Subcutaneous adipose tissue (tissue), 4 donors: ENCODE data around the gene GPC5. TPM values are rescaled to one million over a fixed set of nuclear protein-coding genes. Genes with fewer than 3 reads are reported as not detected.

Experiments used
- CTCF ChIP-seq: fragments of 450-650 bp; IDR thresholded peaks from one replicate; pipeline ENCODE4 v1.5.1; 2016; ENCODE audit warnings: low read depth, mild to moderate bottlenecking, control low read depth, antibody characterized with exemption, moderate library complexity
- total RNA-seq, 4 donors: library from RNA; depleted of rRNA; stranded (reverse); fragments of >200 nt; gene quantifications; one replicate each; pipeline ENCODE4 v1.1.0, GENCODE V29; 2016

GPC5 gene
- total RNA-seq, 4 donors from 2014 or later: 0.16 to 0.44 TPM; not detected in 2

DNA sequence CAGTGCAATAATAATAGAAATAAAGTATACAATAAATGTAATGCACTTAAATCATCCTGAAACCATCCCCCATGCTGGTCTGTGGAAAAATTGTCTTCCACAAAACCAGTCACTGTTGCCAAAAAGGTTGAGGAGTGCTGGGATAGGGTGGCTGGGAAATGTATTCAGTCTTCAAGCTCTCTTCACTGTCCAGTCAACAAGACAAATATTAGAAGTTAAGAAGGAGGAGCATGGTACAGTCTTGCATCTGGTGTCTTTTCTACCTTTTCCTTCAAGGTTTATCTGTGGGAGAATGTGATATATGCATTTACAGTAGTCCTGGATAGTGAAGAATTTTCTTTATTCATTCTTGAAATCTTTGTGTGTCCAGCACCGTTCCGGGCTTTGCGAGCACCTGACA, 203.4 kb downstream of the GPC5 start:
- no peak for TF ChIP-seq CTCF

DNA sequence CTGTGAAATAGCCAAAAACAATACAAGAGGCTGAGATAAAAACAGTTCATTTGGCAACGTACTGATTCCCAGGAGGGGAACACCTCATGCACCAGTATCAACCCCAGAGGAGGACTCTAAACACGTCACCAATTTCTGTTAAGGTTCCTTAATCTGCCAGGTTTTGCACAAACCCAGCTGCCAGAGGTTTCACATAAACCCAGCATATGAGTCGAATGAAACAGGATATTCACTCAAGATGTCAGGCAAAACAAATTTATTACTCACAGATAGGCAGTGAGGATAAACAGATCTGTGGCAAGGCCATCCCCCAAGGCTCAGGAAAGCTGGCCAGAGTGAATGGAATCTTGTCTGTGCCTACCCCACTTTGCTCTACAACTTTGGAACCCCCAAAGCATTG, 210.9 kb downstream of the GPC5 start:
- no peak for TF ChIP-seq CTCF

GRCh38 chr13:91618315-91618714, 219.9 kb downstream of the GPC5 start:
- no peak for TF ChIP-seq CTCF

DNA sequence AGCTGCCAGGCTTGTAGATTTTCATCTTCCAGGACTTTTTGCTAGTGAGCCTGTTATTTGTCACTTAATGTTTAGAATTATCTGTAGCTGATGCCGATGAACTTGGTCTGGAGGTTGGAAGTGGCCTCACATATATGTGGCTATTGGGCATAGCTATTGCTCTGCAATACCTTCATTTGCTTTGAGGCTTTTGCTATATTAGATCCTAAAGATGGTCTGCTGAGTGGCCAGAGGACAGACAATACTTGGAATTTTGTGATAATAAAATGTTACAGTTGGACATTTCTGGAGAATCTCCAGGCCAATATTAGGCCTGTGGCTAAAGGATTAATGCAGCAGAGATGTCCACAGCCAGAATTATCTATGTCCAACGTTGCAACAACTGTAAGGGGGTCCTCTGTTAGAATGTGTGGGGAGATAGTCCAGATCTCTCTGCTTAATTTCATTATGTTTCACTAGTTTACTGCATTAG, 222.3 kb downstream of the GPC5 start:
- TF ChIP-seq CTCF: no peak

- TF ChIP-seq CTCF: no peak
Measured at GRCh38 chr13:91621161-91621560, 222.7 kb downstream of the GPC5 start.

DNA sequence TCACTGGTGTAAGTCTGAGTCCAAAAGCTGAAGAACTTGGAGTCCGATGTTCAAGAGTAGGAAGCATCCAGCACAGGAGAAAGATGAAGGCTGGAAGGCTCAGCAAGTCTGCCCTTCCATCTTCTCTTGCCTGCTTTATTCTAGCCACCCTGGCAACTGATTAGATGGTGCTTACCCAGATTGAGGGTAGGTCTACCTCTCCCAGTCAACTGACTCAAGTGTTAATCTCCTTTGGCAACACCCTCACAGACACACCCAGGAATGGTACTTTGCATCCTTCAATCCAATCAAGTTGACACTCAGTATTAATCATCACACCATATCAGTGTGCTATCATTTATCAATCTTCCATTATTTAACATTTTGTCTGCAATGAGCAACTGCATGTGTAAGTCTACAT, 223.5 kb downstream of the GPC5 start:
- no peak for TF ChIP-seq CTCF

DNA sequence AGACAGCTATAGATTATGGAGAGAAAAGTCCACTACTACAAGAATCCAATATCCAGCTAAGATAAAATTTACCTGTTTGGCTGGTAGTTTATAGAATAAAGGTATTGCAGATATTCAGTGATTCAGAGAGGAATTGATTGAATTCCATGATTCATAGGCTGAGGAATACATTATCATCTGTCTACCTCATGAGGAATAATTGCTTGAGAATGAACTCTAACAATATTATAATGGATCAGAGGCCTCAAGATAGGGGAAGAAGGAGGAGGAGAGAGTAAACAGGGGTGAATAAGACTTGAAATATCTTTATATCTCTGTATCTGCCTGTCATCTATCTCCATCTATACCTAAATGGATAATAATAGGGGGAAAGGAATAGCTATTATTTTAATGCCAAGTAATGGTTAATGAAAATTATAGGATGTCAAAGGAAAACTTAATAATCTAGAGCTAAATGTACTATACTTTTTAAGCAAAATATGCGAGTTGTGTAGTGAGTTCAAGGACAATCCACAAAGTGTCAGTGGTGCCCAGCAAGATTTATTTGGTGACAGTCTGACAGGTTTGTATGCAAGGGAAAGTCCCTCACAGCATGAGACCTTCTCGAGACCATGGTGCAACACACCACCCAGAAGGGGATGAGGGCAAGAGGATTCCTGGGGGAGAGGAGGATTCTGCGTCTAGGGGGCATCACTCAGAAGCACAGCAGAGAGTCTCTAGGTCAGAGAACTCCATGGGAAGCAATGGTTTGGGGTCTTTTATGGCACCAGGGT, 224.5 kb downstream of the GPC5 start:
- TF ChIP-seq CTCF: no peak
